Measurements from ENCODE around the gene HS6ST3. TPM values are rescaled to one million over a fixed set of nuclear protein-coding genes. Genes with fewer than 3 reads are reported as not detected.
A peak's percentile ranks its signal among the peaks of the same experiment; 100 is the strongest.
"Not testable (repeated sequence)": the region's sequence is repeated elsewhere in the genome, so short reads cannot be mapped to it uniquely, and the experiment has no call there.

The HS6ST3 gene
- total and polyA plus RNA-seq, 7 donors: under 0.01 to 0.71 (median 0.33) TPM; not detected in 2

GRCh38 chr13:96091164-96092117 is 1.5 kb downstream of the HS6ST3 start:
- TF ChIP-seq POLR2A (IDR thresholded peaks at IDR 0.05) (no peak), EP300 (IDR thresholded peaks at IDR 0.05) (no peak), CTCF (IDR thresholded peaks at IDR 0.05) (no peak), POLR2AphosphoS5 (IDR thresholded peaks at IDR 0.05) (no peak)
- 4% methylated on average over 57 of the region's 57 CpGs for WGBS, 2 donors
- intact Hi-C loops (cut with DNase I): no loop called here
- H3K36me3 ChIP-seq: no peaks in the 10 kb centered on the region
- peaks cover 0 to 19% (median 13%) of the 10 kb centered on the region in 4 donors for H3K4me1 ChIP-seq
- H3K27ac ChIP-seq: peak overlapping the region in 1 of 4 donors; percentile 57
- H3K27me3 ChIP-seq: peaks cover 14 to 75% (median 53%) of the 10 kb centered on the region in 3 donors
- no peaks in the 10 kb centered on the region for H3K9me3 ChIP-seq
- DNase-seq: no peak
- peak overlapping the region in 3 of 4 donors; percentile 37 to 53 (median 46) for H3K4me3 ChIP-seq

- no peak overlapping the region for H3K4me3 ChIP-seq
- TF ChIP-seq EP300 (IDR thresholded peaks at IDR 0.05) (no peak), POLR2AphosphoS5 (IDR thresholded peaks at IDR 0.05) (no peak), POLR2A (IDR thresholded peaks at IDR 0.05) (no peak), CTCF (IDR thresholded peaks at IDR 0.05) (no peak)
- H3K36me3 ChIP-seq: no peaks in the 10 kb centered on the region
- DNase-seq: no peak
- no peaks in the 10 kb centered on the region for H3K9me3 ChIP-seq
- H3K4me1 ChIP-seq: peaks cover 0 to 19% (median 13%) of the 10 kb centered on the region in 4 donors
- H3K27ac ChIP-seq: no peak overlapping the region
- H3K27me3 ChIP-seq: peaks cover 14 to 60% (median 46%) of the 10 kb centered on the region in 3 donors
- intact Hi-C loops (cut with DNase I): no loop called here
These were observed 3.5 kb downstream of the HS6ST3 start for GRCh38 chr13:96093296-96094006.

- Histone ChIP-seq H3K9me3 (no peaks in the 10 kb centered on the region), H3K27me3 (no peaks in the 10 kb centered on the region), H3K4me3 (no peak overlapping the region), H3K4me1 (no peaks in the 10 kb centered on the region), H3K27ac (no peak overlapping the region), H3K36me3 (no peaks in the 10 kb centered on the region)
- TF ChIP-seq POLR2A (IDR thresholded peaks at IDR 0.05) (no peak), EP300 (IDR thresholded peaks at IDR 0.05) (no peak), POLR2AphosphoS5 (IDR thresholded peaks at IDR 0.05) (no peak), CTCF (IDR thresholded peaks at IDR 0.05) (no peak)
- intact Hi-C loops (cut with DNase I): no loop called here
- DNase-seq: no peak
- WGBS, 2 donors: 82 to 83% methylated on average over 4 of the region's 4 CpGs
These were observed 10.7 kb downstream of the HS6ST3 start for GRCh38 chr13:96100457-96101220.

- 29 to 43% methylated on average over 2 of the region's 2 CpGs for WGBS, 2 donors
- H3K9me3 ChIP-seq: peaks cover 0 to 8% (median 0%) of the 10 kb centered on the region in 4 donors
- no peak overlapping the region for H3K27ac ChIP-seq
- TF ChIP-seq EP300 (IDR thresholded peaks at IDR 0.05) (no peak), CTCF (IDR thresholded peaks at IDR 0.05) (no peak), POLR2A (IDR thresholded peaks at IDR 0.05) (no peak), POLR2AphosphoS5 (IDR thresholded peaks at IDR 0.05) (no peak)
- no peak for DNase-seq
- H3K27me3 ChIP-seq: no peaks in the 10 kb centered on the region
- no peaks in the 10 kb centered on the region for H3K36me3 ChIP-seq
- intact Hi-C loops (cut with DNase I): no loop called here
- H3K4me3 ChIP-seq: no peak overlapping the region
- no peaks in the 10 kb centered on the region for H3K4me1 ChIP-seq
These were observed 14.6 kb downstream of the HS6ST3 start for GRCh38 chr13:96104516-96104915.

GRCh38 chr13:96108072-96108471 is 18.2 kb downstream of the HS6ST3 start:
- H3K27ac ChIP-seq; H3K36me3 ChIP-seq; H3K9me3 ChIP-seq; H3K4me1 ChIP-seq; DNase-seq; H3K4me3 ChIP-seq; H3K27me3 ChIP-seq; intact Hi-C loops (cut with DNase I): not testable (repeated sequence)
- WGBS, 2 donors: 80 to 88% methylated on average over 8 of the region's 8 CpGs

All from sigmoid colon (tissue), 7 donors.